Smooth muscle cell of the brain vasculature (primary cell): ENCODE measurements around the gene MTA1.

ENCODE experiments used
- DNase-seq: peaks from one replicate; pipeline ENCODE4 v3.0.0-alpha.2; 2012; ENCODE audit warnings: low read depth, low spot score

Gene MTA1

DNA sequence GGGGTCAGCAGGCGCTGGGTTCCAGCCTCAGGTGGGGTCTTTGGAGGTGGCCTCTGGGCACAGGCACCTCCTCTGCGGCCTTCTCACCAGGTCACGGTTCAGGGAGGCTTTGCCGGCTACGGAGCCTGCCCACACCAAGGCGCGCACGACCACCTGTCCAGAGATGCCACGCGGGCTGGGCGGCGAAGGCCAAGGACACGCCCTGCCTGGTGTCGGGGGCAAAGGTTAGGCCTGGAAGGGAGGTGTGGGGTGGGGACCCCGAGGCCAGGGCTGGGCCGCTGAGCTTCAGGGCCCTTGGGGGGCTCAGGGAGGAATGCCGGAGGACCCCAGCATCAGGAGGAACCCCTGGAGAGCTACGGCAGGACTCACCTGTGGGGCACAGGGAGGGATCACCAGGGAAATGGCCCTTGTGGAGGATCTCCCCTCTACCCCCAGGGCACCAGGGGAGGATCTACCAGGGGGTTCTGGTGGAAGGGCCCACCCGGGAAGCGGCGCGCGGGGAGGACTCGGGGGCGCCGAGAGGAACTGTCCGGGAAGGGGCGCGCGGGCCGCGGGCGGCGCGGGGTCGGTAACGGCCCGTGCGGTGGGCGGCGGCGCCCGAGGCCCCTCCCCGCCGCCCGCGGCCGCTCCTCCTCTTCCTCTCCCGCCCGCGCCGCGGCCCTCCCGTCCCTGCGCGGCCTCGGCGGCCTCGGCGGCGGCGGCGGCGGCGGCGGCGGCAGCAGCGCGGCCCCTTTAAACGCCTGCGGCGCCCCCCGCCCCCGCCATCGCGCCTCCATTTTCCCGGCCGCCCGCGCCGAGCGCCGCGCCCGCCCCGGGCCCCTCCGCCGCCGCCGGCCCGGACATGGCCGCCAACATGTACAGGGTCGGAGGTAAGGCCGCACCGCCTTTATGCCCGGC is at the start of gene MTA1:
Gene MTA1, plus strand, starts transcription at position 633 of the 897 bp plus-strand sequence. Its CDS starts 209 bp downstream, at position 842.
- no peak for DNase-seq

DNA sequence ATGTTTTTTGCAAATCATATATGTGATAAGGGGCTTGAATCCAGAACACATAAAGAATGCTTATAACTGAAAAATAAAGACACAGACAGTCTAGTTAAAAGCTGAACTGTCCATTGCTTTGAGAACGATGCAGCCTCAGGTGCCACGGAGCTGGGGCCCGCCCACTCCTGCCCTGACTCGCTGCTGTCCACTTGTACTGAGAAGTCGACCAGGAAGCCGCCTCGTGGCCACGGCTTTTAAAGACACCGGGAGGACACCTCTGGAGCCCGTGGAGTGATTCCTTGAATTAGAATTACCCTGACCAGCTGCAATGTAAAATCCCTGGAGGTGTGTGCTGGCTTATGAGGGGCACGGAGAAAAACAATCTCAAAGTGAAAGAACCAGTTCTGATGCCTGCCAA is 45.2 kb upstream of the MTA1 start:
- DNase-seq, result no peak

DNA sequence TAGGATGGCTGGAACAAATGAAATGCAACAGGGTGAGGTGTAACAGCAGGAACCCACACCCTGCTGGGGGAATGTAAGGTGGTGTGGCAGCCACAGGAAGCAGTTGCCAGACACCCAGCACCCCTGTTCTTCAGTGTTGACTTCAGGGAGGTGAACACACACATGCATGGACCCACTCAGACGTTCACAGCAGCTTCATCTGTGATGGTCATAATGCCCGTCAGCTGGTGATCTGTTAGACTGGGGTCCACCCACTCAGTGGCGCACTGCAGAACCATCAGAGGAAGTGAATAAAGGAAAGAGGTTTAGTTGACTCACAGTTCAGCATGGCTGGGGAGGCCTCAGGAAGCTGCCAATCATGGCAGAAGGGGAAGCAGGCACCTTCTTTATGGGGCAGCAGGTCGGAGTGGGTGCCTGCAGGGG is 44.0 kb upstream of the MTA1 start:
- DNase-seq, result no peak

DNA sequence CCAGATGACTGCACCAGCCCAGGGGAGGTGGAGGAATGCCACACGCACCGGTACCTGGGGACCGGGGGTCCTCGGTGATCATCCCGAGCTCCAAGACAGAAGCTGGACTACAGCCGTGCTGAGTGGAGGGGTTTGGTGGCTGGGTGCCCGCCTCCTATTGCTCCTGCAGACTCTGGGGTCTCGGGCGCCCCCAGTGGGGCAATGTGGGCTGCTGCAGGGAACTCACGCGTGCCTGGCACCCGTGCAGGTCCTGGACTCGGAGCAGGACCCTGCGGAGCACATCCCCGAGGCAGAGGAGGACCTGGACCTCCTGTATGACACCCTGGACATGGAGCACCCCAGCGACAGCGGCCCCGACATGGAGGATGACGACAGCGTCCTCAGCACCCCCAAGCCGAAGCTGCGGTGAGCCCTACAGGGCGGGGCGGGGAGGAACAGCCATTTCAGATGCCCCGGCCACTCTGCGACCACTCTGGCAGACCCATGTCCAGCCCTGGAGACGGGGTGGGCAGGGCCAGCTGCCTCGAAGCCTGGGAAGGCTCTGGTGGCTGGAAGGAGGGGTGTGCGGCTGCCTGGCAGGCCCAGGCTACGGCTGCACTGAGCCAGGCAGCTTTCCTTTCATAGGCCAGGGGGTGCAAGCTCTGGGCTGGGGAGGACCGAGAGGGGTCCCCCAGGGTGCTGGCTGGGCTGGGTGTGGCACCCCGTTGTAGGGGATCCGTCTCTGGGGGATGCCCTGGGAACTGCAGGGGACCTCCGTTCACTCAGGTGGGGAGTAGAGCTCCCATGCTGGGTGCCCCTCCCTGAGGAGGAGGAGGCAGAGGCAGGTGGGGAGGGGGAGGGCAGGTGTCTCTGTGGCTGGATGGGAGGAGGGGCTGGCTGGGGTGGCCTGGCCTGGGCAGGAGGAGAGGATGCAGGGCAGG is 42.8 kb upstream of the MTA1 start:
- DNase-seq, result no peak

DNA sequence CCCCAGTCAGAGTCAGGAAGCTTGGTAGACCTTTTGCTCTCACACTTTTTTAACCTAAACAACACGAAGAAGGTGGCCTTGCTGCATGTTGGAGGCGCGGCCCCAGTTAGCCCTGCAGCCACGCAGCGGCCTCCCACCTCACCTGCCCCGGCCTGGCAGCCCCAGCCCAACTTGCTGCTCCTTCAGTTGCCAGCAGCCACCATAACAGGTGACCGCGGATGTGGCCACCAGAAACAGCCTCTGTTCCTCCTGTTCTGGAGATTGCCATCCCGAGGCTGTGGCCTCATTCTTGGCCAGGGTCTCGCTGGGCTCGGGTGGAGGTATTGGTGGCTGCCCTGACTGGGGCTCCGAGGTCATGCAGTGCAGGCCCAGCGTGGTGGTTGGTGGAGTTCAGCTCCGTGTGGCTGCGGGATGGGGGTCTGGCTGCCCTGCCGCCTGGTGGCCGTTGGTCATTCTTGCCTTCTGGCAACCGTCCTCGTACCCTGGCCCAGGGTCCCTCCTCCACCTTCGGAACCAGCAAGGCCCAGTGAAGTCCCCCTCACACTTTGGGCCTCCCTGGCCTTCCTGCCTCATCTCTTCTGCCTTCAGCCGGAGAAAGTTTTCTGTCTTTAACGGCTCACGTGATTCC is 42.0 kb upstream of the MTA1 start:
- DNase-seq, result no peak

DNA sequence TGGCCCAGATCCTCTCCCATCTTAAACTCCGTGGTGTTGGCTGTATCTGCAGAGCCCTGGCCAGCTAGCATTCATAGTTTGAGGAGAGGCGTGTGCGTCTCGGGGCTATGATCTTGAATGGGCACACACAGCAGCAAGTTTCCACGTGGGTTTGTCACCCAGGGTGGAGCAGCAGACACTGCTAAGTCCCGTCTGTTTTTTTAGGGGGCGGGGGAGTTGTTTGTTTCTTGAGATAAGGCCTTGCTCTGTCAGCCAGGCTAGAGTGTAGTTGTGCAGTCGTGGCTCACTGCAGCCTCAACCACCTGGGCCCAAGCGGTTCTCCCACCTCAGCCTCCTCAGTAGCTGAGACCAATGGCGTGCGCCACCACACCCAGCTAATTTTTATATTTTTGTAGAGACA is 41.4 kb upstream of the MTA1 start:
- no peak for DNase-seq

DNA sequence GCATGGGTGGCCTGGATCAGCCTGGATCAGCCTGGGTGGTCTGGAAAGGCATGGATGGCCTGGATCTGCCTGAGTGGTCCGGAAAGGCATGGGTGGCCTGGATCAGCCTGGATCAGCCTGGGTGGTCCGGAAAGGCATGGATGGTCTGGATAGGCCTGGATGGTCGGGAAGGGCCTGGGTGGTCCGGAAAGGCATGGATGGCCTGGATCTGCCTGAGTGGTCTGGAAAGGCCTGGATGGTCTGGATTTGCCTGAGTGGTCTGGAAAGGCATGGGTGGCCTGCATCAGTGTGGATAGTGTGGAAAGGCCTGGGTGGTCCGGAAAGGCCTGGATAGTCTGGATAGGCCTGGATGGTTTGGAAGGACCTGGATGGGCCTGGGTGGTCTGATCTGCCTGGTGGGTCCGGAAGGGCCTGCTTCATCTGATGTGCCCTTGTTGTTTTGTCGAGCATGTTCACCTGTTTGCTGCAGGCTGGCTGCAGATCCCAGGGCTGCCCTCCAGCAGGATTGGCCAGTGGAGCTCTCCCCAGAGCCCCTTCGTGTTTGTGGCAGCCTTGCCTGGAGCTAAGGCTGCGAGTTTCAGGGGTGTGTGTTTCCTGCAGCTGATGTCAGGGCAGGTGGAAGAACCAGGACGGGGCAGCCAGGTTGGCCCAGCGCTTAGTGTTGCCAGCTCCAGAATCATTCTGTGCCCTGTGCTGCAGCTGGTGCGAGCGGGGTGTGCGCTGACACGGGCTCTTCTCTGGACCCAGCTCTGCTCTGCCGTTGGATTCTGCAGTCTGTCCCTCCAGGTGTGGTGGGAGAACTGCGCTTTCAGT is 40.5 kb upstream of the MTA1 start:
- DNase-seq, result no peak

DNA sequence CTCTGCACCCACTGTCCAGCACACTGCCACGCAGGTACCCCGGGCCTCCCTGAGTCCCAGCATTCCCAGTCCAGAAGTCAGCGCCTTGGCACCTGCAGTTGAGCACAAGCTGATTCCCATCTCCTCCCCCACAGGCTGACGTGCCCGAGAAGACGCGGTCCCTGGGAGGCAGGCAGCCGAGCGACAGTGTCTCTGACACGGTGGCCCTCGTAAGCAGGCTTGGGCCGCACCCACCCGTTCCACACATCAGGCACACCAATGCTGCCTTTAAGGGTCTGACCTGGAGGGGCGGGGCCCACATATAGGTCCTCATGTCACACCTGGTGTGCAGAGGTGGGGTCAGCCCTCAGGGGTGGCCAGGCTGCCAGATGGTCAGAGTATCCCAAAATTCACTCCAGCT is 39.7 kb upstream of the MTA1 start:
- DNase-seq, result no peak

DNA sequence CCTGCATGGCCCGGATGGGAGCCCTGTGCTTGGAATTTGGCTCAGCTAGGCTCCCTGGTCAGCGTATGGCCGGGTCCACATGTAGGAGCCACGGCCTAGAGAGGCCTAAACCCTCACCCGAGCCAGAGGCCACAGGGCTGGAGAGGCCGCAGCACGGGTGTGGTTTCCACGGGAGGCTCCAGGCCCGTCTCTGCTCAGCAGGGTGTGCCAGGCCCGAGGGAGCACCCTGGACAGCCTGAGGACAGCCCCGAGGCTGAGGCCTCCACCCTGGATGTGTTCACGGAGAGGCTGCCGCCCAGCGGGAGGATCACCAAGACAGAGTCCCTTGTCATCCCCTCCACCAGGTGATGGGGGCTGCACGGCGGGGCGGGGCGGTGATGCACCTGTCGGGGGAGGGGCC is 38.9 kb upstream of the MTA1 start:
- DNase-seq, result no peak

DNA sequence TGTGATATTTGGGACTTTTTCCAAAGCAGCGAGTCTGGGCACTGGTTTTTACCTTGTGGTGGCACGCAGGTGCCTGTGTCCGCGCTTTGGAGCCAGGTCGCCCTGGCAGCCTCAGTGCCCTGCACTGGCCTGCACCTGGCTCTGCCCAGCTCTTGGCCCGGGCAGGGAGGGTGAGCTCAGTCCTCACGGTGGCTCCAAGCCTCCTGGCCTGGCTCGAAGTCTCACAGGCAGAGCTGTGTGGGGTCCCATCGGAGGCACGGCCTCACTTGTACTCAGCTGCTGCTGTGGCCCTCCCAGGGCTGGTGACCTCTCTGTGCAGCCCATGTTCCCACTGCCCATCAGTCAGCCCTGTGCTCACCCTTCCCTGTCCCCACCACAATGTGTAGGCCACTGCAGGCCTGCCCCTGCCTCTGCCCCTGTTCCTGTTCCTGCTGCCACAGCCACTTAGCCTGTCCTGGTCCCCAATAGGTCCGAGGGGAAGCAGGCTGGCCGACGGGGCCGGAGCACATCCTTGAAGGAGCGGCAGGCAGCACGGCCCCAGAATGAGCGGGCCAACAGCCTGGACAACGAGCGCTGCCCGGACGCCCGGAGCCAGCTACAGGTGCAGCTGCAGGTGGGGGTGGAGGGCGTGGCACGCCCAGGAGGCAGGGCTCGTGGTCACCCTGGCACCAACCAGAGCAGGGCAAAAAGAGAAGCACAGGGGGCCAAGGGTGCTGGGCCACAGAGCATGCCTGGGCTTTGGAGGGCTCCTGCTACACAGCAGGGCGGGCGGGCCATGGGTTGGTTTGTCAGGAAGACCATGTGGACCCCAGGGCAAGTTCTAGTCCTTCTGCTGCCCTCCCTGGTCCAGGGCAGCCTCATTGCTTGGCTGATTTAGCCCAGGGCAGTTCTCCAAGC is 37.9 kb upstream of the MTA1 start:
- no peak for DNase-seq

DNA sequence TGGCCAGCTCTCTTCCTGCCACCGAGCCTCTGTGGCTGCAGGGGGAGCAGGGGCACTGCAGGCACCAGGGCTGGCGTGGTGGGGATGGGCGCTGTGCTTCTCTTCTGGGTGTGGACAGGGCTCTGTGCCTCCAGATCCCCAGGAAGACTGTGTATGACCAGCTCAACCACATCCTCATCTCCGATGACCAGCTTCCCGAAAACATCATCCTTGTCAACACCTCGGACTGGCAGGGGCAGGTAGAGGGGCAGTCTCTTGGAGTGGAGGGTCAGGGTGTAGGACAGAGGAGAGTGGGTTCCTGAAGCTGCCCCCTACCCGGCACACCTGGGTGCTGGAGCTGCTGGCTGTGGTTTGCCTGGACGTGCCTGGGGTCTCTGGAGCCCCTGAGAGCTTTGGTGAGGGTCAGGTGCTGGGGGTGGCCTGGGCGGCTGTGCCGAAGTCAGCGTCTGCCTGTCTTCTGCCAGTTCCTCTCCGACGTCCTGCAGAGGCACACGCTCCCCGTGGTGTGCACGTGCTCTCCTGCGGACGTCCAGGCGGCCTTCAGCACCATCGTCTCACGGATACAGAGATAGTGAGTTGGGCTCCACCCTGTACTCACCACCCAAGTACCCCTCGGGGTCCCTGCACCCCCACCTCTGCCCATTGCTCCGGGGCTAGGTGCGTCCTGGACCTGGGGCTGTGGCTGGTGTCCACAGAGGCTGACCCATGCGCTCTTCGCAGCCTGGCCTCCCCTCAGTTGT is 37.1 kb upstream of the MTA1 start:
- no peak for DNase-seq

DNA sequence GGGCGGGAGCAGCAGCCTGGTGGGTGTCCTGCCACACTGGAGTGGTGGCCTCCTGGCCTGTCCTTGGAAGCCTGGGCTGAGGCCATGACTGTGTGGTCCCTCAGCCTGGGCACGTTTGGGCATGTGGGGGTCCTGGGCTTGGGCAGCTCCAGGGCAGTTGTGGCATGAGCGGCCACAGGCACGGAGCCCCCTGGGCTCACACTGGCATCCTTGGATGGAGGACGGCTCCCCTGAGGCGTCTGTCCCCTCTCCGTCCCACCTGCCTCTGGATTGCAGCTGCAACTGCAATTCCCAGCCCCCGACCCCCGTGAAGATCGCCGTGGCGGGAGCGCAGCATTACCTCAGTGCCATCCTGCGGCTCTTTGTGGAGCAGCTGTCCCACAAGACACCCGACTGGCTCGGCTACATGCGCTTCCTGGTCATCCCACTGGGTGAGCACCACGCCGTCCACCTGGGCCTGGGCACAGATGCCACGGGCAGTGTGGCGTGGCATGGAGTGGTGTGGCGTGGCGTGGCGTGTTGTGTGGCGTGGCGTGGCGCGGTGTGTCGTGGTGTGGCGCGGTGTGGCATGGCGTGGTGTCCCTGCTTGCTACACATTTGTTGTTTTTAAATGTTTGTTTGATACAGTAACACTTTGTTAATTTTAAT is 36.4 kb upstream of the MTA1 start:
- no peak for DNase-seq

DNA sequence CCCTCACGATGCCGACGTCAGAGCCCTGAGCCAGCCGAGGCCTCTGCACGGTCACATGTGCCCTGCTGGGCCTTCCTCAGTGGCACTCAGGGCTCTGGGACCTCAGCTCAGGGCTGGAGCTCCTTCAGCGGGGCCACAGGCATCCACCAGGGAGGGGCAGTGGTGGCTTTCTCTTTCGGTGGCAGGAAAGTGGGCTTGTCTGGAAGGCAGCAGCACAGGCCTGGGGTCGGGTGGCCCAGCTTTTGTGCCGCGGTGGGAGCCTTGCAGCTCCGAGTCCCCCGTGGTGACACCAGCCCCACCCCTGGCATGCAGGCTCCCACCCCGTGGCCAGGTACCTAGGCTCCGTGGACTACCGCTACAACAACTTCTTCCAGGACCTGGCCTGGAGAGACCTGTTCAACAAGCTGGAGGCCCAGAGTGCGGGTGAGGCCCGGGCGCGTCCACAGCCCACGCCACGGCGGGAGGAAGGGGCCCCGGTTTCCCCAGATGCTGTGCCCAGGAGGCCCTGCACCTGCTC is 35.5 kb upstream of the MTA1 start:
- no peak for DNase-seq

DNA sequence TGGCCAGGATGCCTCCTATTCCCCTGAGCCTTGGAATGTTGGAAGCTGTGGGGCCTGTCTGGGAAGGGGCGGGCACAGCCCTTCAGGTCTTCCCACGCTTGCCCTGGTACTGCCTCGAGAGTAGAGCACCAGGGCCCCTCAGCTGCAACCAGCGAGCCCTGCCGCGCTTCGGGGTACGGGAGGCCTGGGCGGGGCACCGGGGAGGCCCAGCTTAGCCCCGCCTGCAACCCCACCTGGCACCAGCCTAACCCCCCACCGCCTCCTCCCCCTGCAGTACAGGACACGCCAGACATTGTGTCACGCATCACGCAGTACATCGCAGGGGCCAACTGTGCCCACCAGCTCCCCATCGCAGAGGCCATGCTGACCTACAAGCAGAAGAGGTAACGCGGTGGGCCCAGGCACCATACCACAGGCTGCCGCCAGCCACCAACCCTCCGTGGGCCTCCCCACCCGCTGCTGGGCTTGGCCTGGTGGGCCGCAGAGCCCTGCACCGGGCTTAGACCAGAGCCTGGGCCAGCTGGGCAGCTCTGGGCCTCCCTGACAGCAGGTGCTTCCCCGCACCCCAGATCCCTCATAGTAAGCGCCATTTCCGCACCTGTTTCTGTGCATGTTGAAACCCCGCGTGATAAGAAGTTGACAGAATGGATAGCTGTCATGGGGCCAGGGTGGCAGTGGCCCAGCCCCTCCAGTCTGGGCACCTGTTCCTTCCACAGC is 34.9 kb upstream of the MTA1 start:
- no peak for DNase-seq

DNA sequence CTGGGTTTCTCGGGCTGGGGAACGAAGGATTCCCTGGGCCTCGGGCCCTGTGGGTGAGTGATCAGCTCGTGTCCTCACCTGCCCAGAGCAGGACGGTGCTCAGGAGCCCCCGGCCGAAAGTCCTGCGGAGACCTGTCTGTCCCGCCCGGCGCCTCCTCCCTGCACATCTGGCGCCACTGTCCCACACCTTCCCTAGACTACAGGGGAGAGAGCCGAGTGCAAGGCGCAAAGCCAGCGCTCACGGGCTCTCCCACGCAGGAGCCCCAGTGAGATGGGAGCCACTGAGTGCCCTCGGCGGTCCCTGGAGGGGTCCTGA is 34.3 kb upstream of the MTA1 start:
- no peak for DNase-seq

DNA sequence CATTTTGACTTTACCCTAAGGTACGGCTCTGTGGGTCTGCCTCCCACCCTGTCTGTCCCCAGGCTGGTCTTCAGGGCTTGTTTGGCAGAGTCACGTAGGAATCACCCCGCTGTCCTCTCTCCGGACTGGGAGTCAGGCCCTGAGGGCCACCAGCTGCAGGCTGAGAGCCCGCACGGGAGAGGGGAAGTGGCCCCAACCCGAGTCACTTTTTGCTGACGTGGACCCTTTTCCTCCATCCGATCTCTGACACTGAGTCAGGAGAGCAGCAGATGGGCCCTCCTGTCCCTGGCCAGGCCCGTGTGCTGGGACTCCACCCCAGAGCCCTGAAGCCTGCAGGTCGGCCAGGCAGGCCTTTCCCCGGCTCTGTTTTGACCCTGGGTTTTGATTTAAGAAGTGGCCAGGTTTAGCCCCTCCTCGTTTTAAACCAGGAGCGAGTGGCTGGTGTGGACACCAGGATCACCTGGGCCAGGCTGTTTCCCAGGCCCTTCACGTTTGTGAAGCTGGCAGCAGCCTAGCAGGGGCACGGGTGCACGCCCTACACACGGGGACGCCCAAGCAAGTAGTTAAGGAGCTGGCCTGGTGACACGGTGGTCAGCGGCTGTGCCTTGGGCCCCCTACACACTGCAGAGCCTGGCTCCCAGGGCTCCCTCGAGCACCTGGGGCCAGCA is 33.8 kb upstream of the MTA1 start:
- no peak for DNase-seq

DNA sequence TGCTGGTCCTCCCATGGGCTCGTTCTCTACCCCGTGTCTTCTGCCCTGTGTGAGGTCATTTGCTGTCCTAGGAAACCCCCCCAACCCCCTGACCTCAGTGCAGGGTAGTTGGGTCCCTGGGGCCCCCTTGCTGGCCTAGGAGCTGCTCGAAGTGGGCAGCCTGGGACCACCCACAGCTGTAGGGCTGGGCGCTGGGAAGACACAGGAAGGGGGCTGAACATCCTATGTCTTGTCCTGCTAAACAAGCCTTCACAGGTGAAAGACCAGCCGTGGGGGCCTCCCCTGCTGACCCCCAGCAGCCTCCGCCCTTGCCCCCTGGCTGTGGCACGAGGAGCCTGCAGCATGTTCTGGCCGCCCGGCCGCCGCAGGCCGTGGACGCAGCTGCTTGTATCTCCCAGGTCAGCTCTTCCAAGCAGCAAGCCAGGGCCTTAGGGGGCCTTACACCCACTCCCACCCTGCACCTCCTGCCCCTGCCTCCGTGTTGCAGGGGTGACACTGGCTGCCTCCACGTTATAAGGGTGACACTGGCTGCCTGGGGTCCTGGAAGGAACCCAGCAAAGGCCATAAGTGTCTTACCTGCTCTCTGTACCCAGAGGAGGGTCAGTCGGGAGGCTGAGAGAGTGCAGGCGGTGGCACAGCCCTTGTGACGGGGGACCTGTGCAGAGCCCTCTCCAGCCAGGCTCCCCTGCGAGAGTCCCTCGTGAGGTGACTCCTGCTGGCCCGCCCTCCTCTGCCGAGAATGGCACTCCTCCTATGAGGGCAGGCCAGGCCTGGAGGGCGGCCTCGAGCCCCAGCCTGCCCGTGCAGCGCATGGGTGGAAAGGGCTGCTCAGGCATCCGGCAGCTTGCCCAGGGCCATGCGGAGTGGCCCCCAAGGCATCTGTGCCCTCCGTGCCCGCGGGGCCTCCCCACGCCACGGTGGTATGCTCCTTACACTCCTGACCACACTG is 32.8 kb upstream of the MTA1 start:
- DNase-seq, result no peak
